Measurements from ENCODE around the gene E2F6. TPM values are rescaled to one million over a fixed set of nuclear protein-coding genes. Genes with fewer than 3 reads are reported as not detected.

E2F6 gene
- total RNA-seq, 3 donors from 2014 or later: 21.1 to 25.0 (median 23.3) TPM

DNA sequence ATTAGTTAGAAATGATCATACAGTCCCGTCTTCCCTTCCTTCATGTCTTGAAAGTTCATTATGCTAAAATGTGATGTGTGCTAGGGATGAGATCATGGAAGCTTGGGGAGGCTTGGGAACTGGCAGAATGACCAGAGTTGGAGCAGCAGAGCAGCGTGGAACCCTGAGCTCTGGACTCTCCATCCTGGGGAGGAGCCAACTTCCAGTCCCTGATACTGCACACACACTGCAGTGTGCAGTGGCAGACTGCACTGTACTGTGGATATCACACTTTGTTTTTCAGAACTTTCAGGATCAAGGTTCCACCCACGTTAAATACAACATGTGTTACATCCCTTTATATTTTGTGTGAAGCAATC is 40.6 kb upstream of the E2F6 start:
- no peak for DNase-seq (ENCODE audit: low spot score in 2 of 2)
- no peaks in the 10 kb centered on the region for H3K27me3 ChIP-seq
- no peaks in the 10 kb centered on the region for H3K36me3 ChIP-seq
- peak overlapping the region in 1 of 2 donors; percentile 35 for H3K27ac ChIP-seq
- TF ChIP-seq, protein P1, sequence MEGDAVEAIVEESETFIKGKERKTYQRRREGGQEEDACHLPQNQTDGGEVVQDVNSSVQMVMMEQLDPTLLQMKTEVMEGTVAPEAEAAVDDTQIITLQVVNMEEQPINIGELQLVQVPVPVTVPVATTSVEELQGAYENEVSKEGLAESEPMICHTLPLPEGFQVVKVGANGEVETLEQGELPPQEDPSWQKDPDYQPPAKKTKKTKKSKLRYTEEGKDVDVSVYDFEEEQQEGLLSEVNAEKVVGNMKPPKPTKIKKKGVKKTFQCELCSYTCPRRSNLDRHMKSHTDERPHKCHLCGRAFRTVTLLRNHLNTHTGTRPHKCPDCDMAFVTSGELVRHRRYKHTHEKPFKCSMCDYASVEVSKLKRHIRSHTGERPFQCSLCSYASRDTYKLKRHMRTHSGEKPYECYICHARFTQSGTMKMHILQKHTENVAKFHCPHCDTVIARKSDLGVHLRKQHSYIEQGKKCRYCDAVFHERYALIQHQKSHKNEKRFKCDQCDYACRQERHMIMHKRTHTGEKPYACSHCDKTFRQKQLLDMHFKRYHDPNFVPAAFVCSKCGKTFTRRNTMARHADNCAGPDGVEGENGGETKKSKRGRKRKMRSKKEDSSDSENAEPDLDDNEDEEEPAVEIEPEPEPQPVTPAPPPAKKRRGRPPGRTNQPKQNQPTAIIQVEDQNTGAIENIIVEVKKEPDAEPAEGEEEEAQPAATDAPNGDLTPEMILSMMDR (IDR thresholded peaks at IDR 0.05): no peak
- no peak for TF ChIP-seq POLR2AphosphoS5 (IDR thresholded peaks at IDR 0.05)
- no peak for TF ChIP-seq POLR2A (IDR thresholded peaks at IDR 0.05)
- peaks cover 0 to 6% of the 10 kb centered on the region in 2 donors for H3K4me1 ChIP-seq
- H3K9me3 ChIP-seq: no peaks in the 10 kb centered on the region
- intact Hi-C loops (cut with DNase I; ENCODE audit: low total_unique reads): no loop called here
- no peak overlapping the region for H3K4me3 ChIP-seq

DNA sequence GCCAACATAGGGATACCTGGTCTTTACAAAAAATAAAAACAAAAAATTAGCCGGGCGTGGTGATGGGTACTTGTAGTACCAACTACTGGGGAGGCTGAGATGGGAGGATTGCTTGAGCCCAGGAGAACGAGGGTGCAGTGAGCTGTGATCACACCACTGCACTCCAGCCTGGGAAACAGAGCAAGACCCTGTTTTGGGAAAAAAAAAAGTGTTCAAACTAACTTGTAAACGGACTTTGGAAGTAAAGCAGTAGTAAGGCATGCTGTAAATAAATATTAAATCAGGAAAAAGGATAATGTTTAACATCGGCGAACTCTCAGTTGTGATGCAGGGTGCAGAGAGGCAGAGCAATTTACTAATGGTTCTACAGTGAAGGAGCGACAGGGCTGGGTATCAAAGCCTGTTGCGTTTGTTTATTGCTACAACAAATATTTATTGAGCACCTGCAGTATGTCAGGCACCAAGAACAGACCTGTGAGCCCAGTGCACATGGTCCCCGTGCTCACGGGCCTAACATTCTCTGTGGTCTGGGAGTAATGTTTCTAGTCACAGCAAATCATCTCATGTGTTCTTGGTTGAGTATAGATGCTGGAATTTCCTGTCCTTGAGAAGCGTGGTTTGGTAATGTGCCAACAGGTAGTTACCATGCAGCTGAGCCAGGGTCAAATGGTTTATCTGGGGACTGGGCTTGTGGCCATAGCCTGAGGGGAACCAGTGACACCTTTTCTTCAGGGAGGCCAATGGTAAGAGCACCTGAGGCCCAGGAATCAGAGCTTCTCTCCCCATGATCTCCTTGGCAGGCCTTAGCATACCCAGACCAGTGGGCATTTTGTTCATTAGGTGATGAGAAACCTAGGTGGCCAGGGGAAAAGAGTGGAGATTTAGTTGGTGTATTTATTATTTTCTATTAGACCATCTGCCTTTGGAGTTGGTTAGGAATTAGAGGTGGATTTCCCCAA is 40.0 kb upstream of the E2F6 start:
- intact Hi-C loops (cut with DNase I; ENCODE audit: low total_unique reads): no loop called here
- TF ChIP-seq POLR2A (IDR thresholded peaks at IDR 0.05) (no peak), POLR2AphosphoS5 (IDR thresholded peaks at IDR 0.05) (no peak)
- TF ChIP-seq, protein P1 (IDR thresholded peaks at IDR 0.05): no peak
- Histone ChIP-seq H3K27me3 (no peaks in the 10 kb centered on the region), H3K4me1 (peaks cover 0 to 6% of the 10 kb centered on the region in 2 donors), H3K36me3 (no peaks in the 10 kb centered on the region), H3K27ac (peak overlapping the region in 1 of 2 donors; percentile 35), H3K4me3 (no peak overlapping the region), H3K9me3 (no peaks in the 10 kb centered on the region)
- peak in 1 of 2 donors; percentile 32 for DNase-seq (ENCODE audit: low spot score in 2 of 2)

DNA sequence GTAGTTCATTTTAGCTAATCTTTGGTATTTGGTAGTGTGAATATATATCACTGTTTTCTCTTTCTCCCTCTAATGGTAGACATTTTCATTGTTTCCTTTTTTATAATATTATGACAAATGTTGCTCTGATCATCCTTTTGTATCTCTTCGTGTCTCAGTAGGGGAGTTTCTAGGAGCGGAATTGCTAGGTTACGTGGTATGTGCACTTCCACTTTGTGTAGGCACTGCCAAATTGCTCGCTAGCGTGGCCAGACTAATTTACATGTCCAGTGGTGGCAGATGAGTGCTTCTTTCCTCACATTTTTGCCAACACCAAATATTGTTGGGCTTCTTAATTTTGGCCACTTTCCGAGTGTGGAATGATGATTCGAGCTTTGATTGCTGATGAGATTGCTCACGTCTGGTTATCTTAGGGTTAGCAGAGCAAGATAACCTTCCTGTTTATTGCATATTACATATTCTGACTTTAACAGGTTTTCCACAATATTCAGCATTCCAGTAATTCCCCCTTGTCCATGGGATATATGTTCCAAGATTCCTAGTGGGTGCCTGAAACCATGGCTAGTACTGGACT is 37.5 kb upstream of the E2F6 start:
- H3K36me3 ChIP-seq: no peaks in the 10 kb centered on the region
- no peak for TF ChIP-seq POLR2A (IDR thresholded peaks at IDR 0.05)
- TF ChIP-seq, protein P1 (IDR thresholded peaks at IDR 0.05): no peak
- no peak for TF ChIP-seq POLR2AphosphoS5 (IDR thresholded peaks at IDR 0.05)
- intact Hi-C loops (cut with DNase I; ENCODE audit: low total_unique reads): no loop called here

DNA sequence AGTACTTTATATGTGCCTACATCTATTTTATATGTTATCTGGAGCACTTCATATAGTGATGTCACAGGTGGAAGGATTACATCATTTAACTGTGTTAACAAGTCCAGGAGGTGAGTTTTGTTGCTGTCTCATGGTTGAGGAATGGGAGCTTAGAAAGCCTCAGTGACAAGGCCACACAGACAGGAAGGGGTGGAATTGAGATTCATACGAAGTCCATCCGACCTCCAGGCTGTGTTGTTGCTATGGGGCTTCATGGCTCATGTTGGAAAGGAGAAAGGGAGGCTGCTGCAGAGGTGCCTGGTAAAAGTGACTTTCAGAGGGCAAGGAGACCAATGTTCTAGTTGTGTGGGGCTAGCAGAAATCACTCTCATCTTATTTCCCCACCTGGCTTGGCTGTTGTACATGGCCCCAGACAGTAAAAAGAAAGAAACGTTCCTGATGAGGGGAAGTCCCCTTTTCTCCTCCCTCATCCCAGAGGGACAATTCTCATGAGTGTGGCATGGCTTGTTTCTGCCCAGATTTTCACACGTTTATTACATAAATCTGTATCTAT is 36.9 kb upstream of the E2F6 start:
- intact Hi-C loops (cut with DNase I; ENCODE audit: low total_unique reads): no loop called here
- TF ChIP-seq POLR2AphosphoS5 (IDR thresholded peaks at IDR 0.05): no peak
- TF ChIP-seq, protein P1 (IDR thresholded peaks at IDR 0.05): no peak
- no peak for TF ChIP-seq POLR2A (IDR thresholded peaks at IDR 0.05)
- no peak overlapping the region for H3K4me3 ChIP-seq
- H3K9me3 ChIP-seq: no peaks in the 10 kb centered on the region
- no peaks in the 10 kb centered on the region for H3K36me3 ChIP-seq
- peaks cover 0 to 6% of the 10 kb centered on the region in 2 donors for H3K4me1 ChIP-seq
- H3K27me3 ChIP-seq: no peaks in the 10 kb centered on the region
- no peak overlapping the region for H3K27ac ChIP-seq
- DNase-seq (ENCODE audit: low spot score in 2 of 2): no peak

More for the DNA sequence above, 37.5 kb upstream of the E2F6 start:
- H3K27me3 ChIP-seq: no peaks in the 10 kb centered on the region
- H3K9me3 ChIP-seq: no peaks in the 10 kb centered on the region
- H3K4me1 ChIP-seq: peaks cover 0 to 6% of the 10 kb centered on the region in 2 donors
- no peak overlapping the region for H3K27ac ChIP-seq
- H3K4me3 ChIP-seq: no peak overlapping the region
- DNase-seq (ENCODE audit: low spot score in 2 of 2): no peak
